BE2C (cell line): ENCODE measurements around the gene PRKD2.

Experiments used
- DNase-seq: peaks from one replicate; pipeline ENCODE4 v3.0.0-alpha.2; 2020
- H3K27me3 ChIP-seq: fragments of 250-450 bp; sonication (Bioruptor Pico); 2 replicates; pipeline ENCODE4 v1.5.1; 2020; ENCODE audit warnings: mild to moderate bottlenecking
- H3K36me3 ChIP-seq: fragments of 250-450 bp; sonication (Bioruptor Pico); 2 replicates; pipeline ENCODE4 v1.5.1; 2020; ENCODE audit warnings: mild to moderate bottlenecking
- H3K4me1 ChIP-seq: fragments of 250-450 bp; sonication (Bioruptor Pico); 2 replicates; pipeline ENCODE4 v1.5.1; 2020
- H3K4me3 ChIP-seq: 2 replicates; pipeline ENCODE4 v1.5.1; 2011; ENCODE audit warnings: low read depth, low read length
- H3K9me3 ChIP-seq: fragments of 250-450 bp; sonication (Bioruptor Pico); 2 replicates; pipeline ENCODE4 v1.5.1; 2020
- CTCF ChIP-seq: IDR thresholded peaks from 2 replicates; pipeline ENCODE4 v1.5.1; 2012; ENCODE audit warnings: mild to moderate bottlenecking, low read depth, low read length

The PRKD2 gene

GRCh38 chr19:46723471-46723870, 6.6 kb upstream of the PRKD2 start:
- Histone ChIP-seq H3K36me3 (peaks cover 93% of the 10 kb centered on the region), H3K4me3 (no peak overlapping the region), H3K9me3 (no peaks in the 10 kb centered on the region), H3K27me3 (no peaks in the 10 kb centered on the region), H3K4me1 (no peaks in the 10 kb centered on the region)
- DNase-seq, result no peak
- no peak for TF ChIP-seq CTCF

- no peak for TF ChIP-seq CTCF
- Histone ChIP-seq H3K4me3 (no peak overlapping the region), H3K4me1 (no peaks in the 10 kb centered on the region), H3K36me3 (peaks cover 89% of the 10 kb centered on the region), H3K9me3 (no peaks in the 10 kb centered on the region), H3K27me3 (no peaks in the 10 kb centered on the region)
- no peak for DNase-seq
Observed at GRCh38 chr19:46723023-46723461, 6.1 kb upstream of the PRKD2 start.

DNA sequence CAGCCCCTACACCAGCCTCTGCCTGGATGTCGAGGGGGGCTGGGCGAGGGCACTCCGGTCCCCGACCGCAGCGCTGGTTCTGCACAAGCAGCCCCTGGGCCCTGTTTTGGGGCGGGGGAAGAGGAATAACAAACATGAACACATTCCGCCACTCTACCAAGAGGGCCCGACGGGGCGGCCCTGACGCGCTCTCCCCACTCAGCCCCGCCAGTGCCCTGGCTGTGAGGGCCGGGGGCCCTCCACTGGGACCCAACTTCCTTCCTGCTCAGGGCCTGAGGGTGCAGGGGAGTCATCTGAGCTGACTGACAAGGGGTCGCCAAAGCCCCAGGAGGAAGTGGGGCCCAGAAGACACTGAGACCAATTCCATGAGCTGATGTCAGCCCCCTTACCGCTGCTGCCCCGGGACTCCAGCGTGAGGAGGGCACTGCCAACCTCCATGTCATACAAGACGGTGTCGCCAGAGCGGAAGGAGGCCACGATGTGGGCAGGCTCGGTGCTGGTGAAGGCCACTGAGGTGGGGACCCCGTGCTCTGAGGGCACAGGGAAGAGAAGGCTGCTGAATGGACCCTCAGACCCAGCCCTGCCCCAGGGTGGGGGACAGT, 5.6 kb upstream of the PRKD2 start:
- DNase-seq, result no peak
- H3K36me3 ChIP-seq, result peaks cover 84% of the 10 kb centered on the region
- no peaks in the 10 kb centered on the region for H3K4me1 ChIP-seq
- TF ChIP-seq CTCF, result no peak
- no peak overlapping the region for H3K4me3 ChIP-seq
- H3K9me3 ChIP-seq, result no peaks in the 10 kb centered on the region
- H3K27me3 ChIP-seq, result no peaks in the 10 kb centered on the region

DNA sequence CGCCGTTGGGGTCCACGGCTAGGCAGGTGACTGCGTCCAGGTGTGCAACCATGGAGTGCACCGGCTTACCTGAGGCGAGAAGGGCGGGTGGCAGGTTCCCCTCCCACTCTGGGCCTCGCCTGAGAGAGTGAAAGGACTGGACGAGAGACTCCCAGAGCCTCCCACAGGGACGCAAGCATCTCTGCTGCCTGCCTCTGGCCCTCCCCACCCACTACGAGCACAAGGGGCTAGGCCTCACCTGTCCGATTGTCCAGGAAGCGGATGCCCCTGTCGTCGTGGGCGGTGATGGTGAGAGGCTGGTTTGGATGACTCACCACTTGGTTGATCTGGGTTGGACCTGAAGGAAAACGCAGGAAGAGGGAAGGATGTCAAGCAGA, 5.1 kb upstream of the PRKD2 start:
- no peaks in the 10 kb centered on the region for H3K9me3 ChIP-seq
- H3K4me3 ChIP-seq, result no peak overlapping the region
- H3K36me3 ChIP-seq, result peaks cover 79% of the 10 kb centered on the region
- TF ChIP-seq CTCF, result no peak
- no peaks in the 10 kb centered on the region for H3K4me1 ChIP-seq
- H3K27me3 ChIP-seq, result no peaks in the 10 kb centered on the region
- no peak for DNase-seq

- H3K9me3 ChIP-seq, result no peaks in the 10 kb centered on the region
- no peak for DNase-seq
- TF ChIP-seq CTCF, result peak; percentile 21; the same call in 1 of the 2 replicates
- no peaks in the 10 kb centered on the region for H3K27me3 ChIP-seq
- peaks cover 73% of the 10 kb centered on the region for H3K36me3 ChIP-seq
- no peaks in the 10 kb centered on the region for H3K4me1 ChIP-seq
- H3K4me3 ChIP-seq, result no peak overlapping the region
Observed at GRCh38 chr19:46721269-46722003, 4.5 kb upstream of the PRKD2 start.
